Left lung (tissue), 10 donors: ENCODE data around the gene MICA. TPM values are rescaled to one million over a fixed set of nuclear protein-coding genes. Genes with fewer than 3 reads are reported as not detected.
A peak's percentile ranks its signal among the peaks of the same experiment; 100 is the strongest.
"Not testable (repeated sequence)": the region's sequence is repeated elsewhere in the genome, so short reads cannot be mapped to it uniquely, and the experiment has no call there.

ENCODE experiments used
- ATAC-seq: fragments of 200-7000 bp; cut with Tn5 transposase; one replicate; pipeline ENCODE4 v1.9.1; 2020; ENCODE audit warnings: moderate library complexity
- DNase-seq, 4 donors: peaks; one replicate each; pipeline ENCODE4 v3.0.0-alpha.2; 2013 to 2020
- H3K27ac ChIP-seq, 2 donors: fragments of 200-600 bp; sonication (generic) in 1 of 2; one replicate each; pipeline versions ENCODE4 v1.5.0 to v1.8.0; 2020 to 2021
- H3K27me3 ChIP-seq, 2 donors: fragments of 200-600 bp; sonication (generic) in 1 of 2; one replicate each; pipeline versions ENCODE4 v1.5.0 to v1.8.0; 2020 to 2021
- H3K36me3 ChIP-seq, 2 donors: fragments of 200-600 bp; sonication (generic) in 1 of 2; one replicate each; pipeline versions ENCODE4 v1.5.0 to v1.8.0; 2020 to 2021
- H3K4me1 ChIP-seq, 2 donors: fragments of 200-600 bp; one replicate each; pipeline ENCODE4 v1.8.0; 2021
- H3K4me3 ChIP-seq, 2 donors: fragments of 200-600 bp; sonication (generic) in 1 of 2; one replicate each; pipeline versions ENCODE4 v1.5.0 to v1.8.0; 2020 to 2021; ENCODE audit warnings: mild to moderate bottlenecking in 1 of 2
- H3K9me3 ChIP-seq, 2 donors: fragments of 200-600 bp; sonication (generic) in 1 of 2; one replicate each; pipeline versions ENCODE4 v1.5.0 to v1.8.0; 2020 to 2021
- CTCF ChIP-seq, 2 donors: fragments of 200-600 bp; sonication (generic) in 1 of 2; IDR thresholded peaks; one replicate each; pipeline versions ENCODE4 v1.5.0 to v1.8.0; 2021; ENCODE audit warnings: antibody characterized with exemption in 2 of 2
- intact Hi-C, 2 donors: fragments of 100-400 bp; cut with DNase I; formaldehyde crosslinking; loops; one replicate each; pipeline versions ENCODE4 v1.11.2 to v1.14.2; 2022
- polyA plus RNA-seq, 6 donors: library from polyadenylated mRNA; unstranded; fragments of 120-200 nt; gene quantifications; one replicate each; pipeline ENCODE4 v1.2.1, GENCODE V29; 2013; ENCODE audit not compliant: insufficient read length in 6 of 6
- total RNA-seq, 2 donors: library from RNA; stranded (reverse); fragmentation: NEBNext Ultra II Directional; extraction: Animal tissue kit (Norgen Biotek cat#: 25700); gene quantifications; one replicate each; pipeline ENCODE4 v1.2.1, GENCODE V29; 2021
- donor health status: DM: no; HTN: yes; CAD: no.
- donor health status: DM: no; HTN: no; CAD: no.

The MICA gene
- total and polyA plus RNA-seq, 8 donors = 10.2 to 30.1 (median 15.6) TPM

GRCh38 chr6:31396422-31397152, 6.8 kb upstream of the MICA start:
- Histone ChIP-seq H3K9me3 (no peaks in the 10 kb centered on the region), H3K4me1 (peaks cover 2 to 37% of the 10 kb centered on the region in 2 donors), H3K27ac (no peak overlapping the region), H3K27me3 (no peaks in the 10 kb centered on the region), H3K4me3 (no peak overlapping the region), H3K36me3 (peaks cover 0 to 6% of the 10 kb centered on the region in 2 donors)
- intact Hi-C loops = loop anchor here in 1 of 2 donors (5.0 kb wide), 1 partner anchor 46 kb away; no protein-coding TSS in a partner anchor
- DNase-seq (peak; percentile 45 to 86 (median 81)), ATAC-seq (peak; percentile 49)
- TF ChIP-seq CTCF (IDR thresholded peaks at IDR 0.05) = peak; percentile 90 to 98

- not testable (repeated sequence) for ATAC-seq, DNase-seq, H3K27ac ChIP-seq, H3K9me3 ChIP-seq, H3K36me3 ChIP-seq, H3K4me3 ChIP-seq, H3K27me3 ChIP-seq
- TF ChIP-seq CTCF (IDR thresholded peaks at IDR 0.05) = peak in 1 of 2 donors; percentile 2
- H3K4me1 ChIP-seq = peaks cover 8 to 43% of the 10 kb centered on the region in 2 donors
- intact Hi-C loops = loop anchor here in 1 of 2 donors (5.0 kb wide), 1 partner anchor 45 kb away; no protein-coding TSS in a partner anchor
Observed at GRCh38 chr6:31397153-31397499, 6.3 kb upstream of the MICA start.

- H3K36me3 ChIP-seq = peaks cover 0 to 6% of the 10 kb centered on the region in 2 donors
Observed at GRCh38 chr6:31397901-31398525, 5.4 kb upstream of the MICA start.

GRCh38 chr6:31399589-31400466, 3.6 kb upstream of the MICA start:
- peak; percentile 75 to 80 for TF ChIP-seq CTCF (IDR thresholded peaks at IDR 0.05)
- H3K27ac ChIP-seq = peak overlapping the region; percentile 96 to 99
- intact Hi-C loops = loop anchor here in 1 of 2 donors (5.0 kb wide), 1 partner anchor 42 kb away; no protein-coding TSS in a partner anchor
- no peaks in the 10 kb centered on the region for H3K36me3 ChIP-seq
- no peaks in the 10 kb centered on the region for H3K9me3 ChIP-seq
- H3K4me1 ChIP-seq = peaks cover 18 to 68% of the 10 kb centered on the region in 2 donors
- H3K4me3 ChIP-seq = peak overlapping the region; percentile 71 to 75
- no peaks in the 10 kb centered on the region for H3K27me3 ChIP-seq
- peak; percentile 85 to 95 (median 92) for DNase-seq
- ATAC-seq = peak; percentile 79

More at GRCh38 chr6:31397901-31398525, 5.4 kb upstream of the MICA start:
- H3K9me3 ChIP-seq = no peaks in the 10 kb centered on the region
- DNase-seq (no peak), ATAC-seq (no peak)
- no peaks in the 10 kb centered on the region for H3K27me3 ChIP-seq
- TF ChIP-seq CTCF (IDR thresholded peaks at IDR 0.05) = no peak
- intact Hi-C loops = loop anchor here in 1 of 2 donors (5.0 kb wide), 1 partner anchor 44 kb away; no protein-coding TSS in a partner anchor
- no peak overlapping the region for H3K4me3 ChIP-seq
- H3K27ac ChIP-seq = no peak overlapping the region
- H3K4me1 ChIP-seq = peaks cover 10 to 51% of the 10 kb centered on the region in 2 donors
